HepG2 (cell line): Measurements from ENCODE around the gene FOXN3. TPM values are rescaled to one million over a fixed set of nuclear protein-coding genes. Genes with fewer than 3 reads are reported as not detected.
A peak's percentile ranks its signal among the peaks of the same experiment; 100 is the strongest.

ENCODE experiments used
- CBFB ChIP-seq: sonication (generic); formaldehyde crosslinking; IDR thresholded peaks from 2 replicates; pipeline ENCODE4 v1.4.0; 2020; ENCODE audit warnings: missing genetic modification reagents
- MBD4 ChIP-seq: IDR thresholded peaks from 2 replicates; pipeline ENCODE4 v1.6.1; 2012; ENCODE audit warnings: low read length, inconsistent platforms, borderline replicate concordance
- MEIS1 ChIP-seq: sonication (generic); formaldehyde crosslinking; IDR thresholded peaks from 2 replicates; pipeline ENCODE4 v1.9.0; 2021; ENCODE audit warnings: mild to moderate bottlenecking, missing genetic modification reagents, moderate library complexity, borderline replicate concordance
- NPAS2 ChIP-seq: sonication (generic); formaldehyde crosslinking; IDR thresholded peaks from 2 replicates; pipeline ENCODE4 v1.8.0; 2022; ENCODE audit warnings: mild to moderate bottlenecking, missing genetic modification reagents, borderline replicate concordance
- PCBP2 ChIP-seq: fragments of 200-400 bp; formaldehyde crosslinking; optimal IDR thresholded peaks from 2 replicates; pipeline ENCODE3; 2018; ENCODE audit warnings: low read length, low read depth; ENCODE audit not compliant: poor library complexity, severe bottlenecking
- POGZ ChIP-seq: sonication (generic); formaldehyde crosslinking; IDR thresholded peaks from 2 replicates; pipeline ENCODE4 v1.4.0; 2020; ENCODE audit warnings: mild to moderate bottlenecking, missing genetic modification reagents
- POLR2G ChIP-seq: fragments of 200-400 bp; formaldehyde crosslinking; IDR thresholded peaks from 2 replicates; pipeline ENCODE4 v1.6.1; 2018; ENCODE audit warnings: mild to moderate bottlenecking, low read depth, low read length, moderate library complexity
- SIX1 ChIP-seq: sonication (generic); formaldehyde crosslinking; IDR thresholded peaks from 2 replicates; pipeline ENCODE4 v1.4.0; 2020; ENCODE audit warnings: missing genetic modification reagents, borderline replicate concordance
- SP140L ChIP-seq: sonication (generic); formaldehyde crosslinking; IDR thresholded peaks from 2 replicates; pipeline ENCODE4 v1.4.0; 2020; ENCODE audit warnings: missing genetic modification reagents, borderline replicate concordance
- SP2 ChIP-seq: sonication (generic); formaldehyde crosslinking; IDR thresholded peaks from 2 replicates; pipeline ENCODE4 v1.5.1; 2020; ENCODE audit warnings: mild to moderate bottlenecking, missing genetic modification reagents
- ZNF605 ChIP-seq: sonication (generic); formaldehyde crosslinking; IDR thresholded peaks from 2 replicates; pipeline ENCODE4 v1.8.0; 2022; ENCODE audit warnings: mild to moderate bottlenecking, missing genetic modification reagents
- ZNF614 ChIP-seq: IDR thresholded peaks from 2 replicates; pipeline ENCODE4 v1.6.1; 2018; ENCODE audit warnings: missing biosample characterization, missing genetic modification reagents, inconsistent platforms, borderline replicate concordance
- polyA plus RNA-seq, 8 experiments: library from polyadenylated mRNA; depleted of rRNA in 3 of 8; stranded (reverse) in 7 of 8; unstranded in 1 of 8; fragments of >200 nt; fragmentation: Illumina TruSeq in 4 of 8; extraction: Trizol in 4 of 8; gene quantifications; 2 replicates each; pipeline versions ENCODE4 v1.2.1 to v1.2.3, GENCODE V29; 2011 to 2016; ENCODE audit warnings: low read depth in 4 of 8, missing spikeins in 1 of 8, mixed read lengths in 1 of 8; ENCODE audit not compliant: insufficient read depth in 1 of 8
- total RNA-seq, 5 experiments: library from RNA; depleted of rRNA; stranded (reverse); fragments of >200 nt; fragmentation: Illumina TruSeq; extraction: Trizol; gene quantifications; 2 replicates each; pipeline ENCODE4 v1.2.3, GENCODE V29; 2016; ENCODE audit warnings: low read depth in 1 of 5
- TF ChIP-seq, protein P1 (sequence below): sonication (generic); formaldehyde crosslinking; IDR thresholded peaks from 2 replicates; pipeline ENCODE4 v1.5.1; 2020; ENCODE audit warnings: missing genetic modification reagents, mild to moderate bottlenecking, borderline replicate concordance
- TF ChIP-seq, protein P2 (sequence below): sonication (generic); formaldehyde crosslinking; IDR thresholded peaks from 2 replicates; pipeline ENCODE4 v1.4.0; 2020; ENCODE audit warnings: missing genetic modification reagents
- TF ChIP-seq, protein P3 (sequence below): IDR thresholded peaks from 2 replicates; pipeline ENCODE4 v1.6.1; 2018; ENCODE audit warnings: missing genetic modification reagents, mild to moderate bottlenecking, missing compliant biosample characterization
- TF ChIP-seq, protein P4 (sequence below): sonication (generic); formaldehyde crosslinking; IDR thresholded peaks from 2 replicates; pipeline ENCODE4 v1.5.0; 2020; ENCODE audit warnings: missing genetic modification reagents
- TF ChIP-seq, protein P5 (sequence below), 2 experiments: sonication (generic) in 1 of 2; formaldehyde crosslinking in 1 of 2; IDR thresholded peaks; 2 replicates each; pipeline versions ENCODE4 v1.5.1 to v1.6.1; 2011 to 2020; ENCODE audit warnings: borderline replicate concordance in 1 of 2, low read depth in 1 of 2, low read length in 1 of 2, mild to moderate bottlenecking in 1 of 2, missing genetic modification reagents in 1 of 2, moderate library complexity in 1 of 2

The FOXN3 gene
- total and polyA plus RNA-seq, 2 of the 13 experiments (the other 11 are each of a cell fraction or from before 2014, with no cell fraction given): 32.4 to 70.2 TPM

DNA sequence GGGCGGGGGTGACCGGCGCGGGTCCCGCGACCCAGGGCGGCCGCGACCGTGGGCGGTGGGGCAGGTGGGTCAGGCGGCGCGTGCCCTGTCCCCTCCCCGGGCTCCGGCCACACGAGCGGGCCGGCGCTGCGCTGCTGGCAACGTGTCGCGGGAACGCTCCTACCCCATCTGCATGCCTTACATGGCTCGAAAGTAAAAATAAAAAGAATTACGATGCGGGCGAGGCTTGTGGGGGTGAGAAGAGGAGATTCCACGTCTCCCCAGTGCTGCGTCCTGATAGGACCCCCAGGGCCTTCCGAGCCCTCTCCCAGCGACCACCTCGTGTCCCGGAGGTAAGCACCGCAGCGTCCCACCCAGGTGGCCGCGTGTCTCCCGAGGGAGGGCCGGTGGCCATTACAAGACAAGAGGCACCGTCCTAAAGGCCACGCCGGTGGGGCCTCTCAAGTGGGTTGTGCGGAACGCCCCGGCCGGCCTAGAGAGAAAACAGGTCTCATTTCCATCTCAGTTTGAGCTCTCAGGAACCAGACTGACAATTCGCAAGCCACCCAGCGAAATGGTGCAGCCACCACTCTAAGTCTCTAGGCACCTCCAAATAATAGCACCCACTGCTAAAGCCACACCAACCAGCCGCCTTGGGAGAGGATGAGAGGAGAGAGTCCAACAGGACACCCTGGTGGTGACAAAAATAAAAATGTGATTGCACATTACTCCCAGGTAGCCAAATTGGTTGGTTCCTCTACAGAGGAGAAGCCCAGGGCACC lies 612 bp upstream of the FOXN3 start (continued):
- TF ChIP-seq, protein P1, sequence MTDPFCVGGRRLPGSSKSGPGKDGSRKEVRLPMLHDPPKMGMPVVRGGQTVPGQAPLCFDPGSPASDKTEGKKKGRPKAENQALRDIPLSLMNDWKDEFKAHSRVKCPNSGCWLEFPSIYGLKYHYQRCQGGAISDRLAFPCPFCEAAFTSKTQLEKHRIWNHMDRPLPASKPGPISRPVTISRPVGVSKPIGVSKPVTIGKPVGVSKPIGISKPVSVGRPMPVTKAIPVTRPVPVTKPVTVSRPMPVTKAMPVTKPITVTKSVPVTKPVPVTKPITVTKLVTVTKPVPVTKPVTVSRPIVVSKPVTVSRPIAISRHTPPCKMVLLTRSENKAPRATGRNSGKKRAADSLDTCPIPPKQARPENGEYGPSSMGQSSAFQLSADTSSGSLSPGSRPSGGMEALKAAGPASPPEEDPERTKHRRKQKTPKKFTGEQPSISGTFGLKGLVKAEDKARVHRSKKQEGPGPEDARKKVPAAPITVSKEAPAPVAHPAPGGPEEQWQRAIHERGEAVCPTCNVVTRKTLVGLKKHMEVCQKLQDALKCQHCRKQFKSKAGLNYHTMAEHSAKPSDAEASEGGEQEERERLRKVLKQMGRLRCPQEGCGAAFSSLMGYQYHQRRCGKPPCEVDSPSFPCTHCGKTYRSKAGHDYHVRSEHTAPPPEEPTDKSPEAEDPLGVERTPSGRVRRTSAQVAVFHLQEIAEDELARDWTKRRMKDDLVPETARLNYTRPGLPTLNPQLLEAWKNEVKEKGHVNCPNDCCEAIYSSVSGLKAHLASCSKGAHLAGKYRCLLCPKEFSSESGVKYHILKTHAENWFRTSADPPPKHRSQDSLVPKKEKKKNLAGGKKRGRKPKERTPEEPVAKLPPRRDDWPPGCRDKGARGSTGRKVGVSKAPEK (CRISPR knock-in tag): 0 out of 2 replicates have a peak, but pooled peaks have one; percentile 17
- TF ChIP-seq PCBP2: no peak
- TF ChIP-seq, protein P2, sequence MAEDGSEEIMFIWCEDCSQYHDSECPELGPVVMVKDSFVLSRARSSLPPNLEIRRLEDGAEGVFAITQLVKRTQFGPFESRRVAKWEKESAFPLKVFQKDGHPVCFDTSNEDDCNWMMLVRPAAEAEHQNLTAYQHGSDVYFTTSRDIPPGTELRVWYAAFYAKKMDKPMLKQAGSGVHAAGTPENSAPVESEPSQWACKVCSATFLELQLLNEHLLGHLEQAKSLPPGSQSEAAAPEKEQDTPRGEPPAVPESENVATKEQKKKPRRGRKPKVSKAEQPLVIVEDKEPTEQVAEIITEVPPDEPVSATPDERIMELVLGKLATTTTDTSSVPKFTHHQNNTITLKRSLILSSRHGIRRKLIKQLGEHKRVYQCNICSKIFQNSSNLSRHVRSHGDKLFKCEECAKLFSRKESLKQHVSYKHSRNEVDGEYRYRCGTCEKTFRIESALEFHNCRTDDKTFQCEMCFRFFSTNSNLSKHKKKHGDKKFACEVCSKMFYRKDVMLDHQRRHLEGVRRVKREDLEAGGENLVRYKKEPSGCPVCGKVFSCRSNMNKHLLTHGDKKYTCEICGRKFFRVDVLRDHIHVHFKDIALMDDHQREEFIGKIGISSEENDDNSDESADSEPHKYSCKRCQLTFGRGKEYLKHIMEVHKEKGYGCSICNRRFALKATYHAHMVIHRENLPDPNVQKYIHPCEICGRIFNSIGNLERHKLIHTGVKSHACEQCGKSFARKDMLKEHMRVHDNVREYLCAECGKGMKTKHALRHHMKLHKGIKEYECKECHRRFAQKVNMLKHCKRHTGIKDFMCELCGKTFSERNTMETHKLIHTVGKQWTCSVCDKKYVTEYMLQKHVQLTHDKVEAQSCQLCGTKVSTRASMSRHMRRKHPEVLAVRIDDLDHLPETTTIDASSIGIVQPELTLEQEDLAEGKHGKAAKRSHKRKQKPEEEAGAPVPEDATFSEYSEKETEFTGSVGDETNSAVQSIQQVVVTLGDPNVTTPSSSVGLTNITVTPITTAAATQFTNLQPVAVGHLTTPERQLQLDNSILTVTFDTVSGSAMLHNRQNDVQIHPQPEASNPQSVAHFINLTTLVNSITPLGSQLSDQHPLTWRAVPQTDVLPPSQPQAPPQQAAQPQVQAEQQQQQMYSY (CRISPR knock-in tag): peak; percentile 90
- TF ChIP-seq ZNF614 (CRISPR knock-in tag): no peak
- no peak for TF ChIP-seq SP2 (CRISPR knock-in tag)
- TF ChIP-seq, protein P3, sequence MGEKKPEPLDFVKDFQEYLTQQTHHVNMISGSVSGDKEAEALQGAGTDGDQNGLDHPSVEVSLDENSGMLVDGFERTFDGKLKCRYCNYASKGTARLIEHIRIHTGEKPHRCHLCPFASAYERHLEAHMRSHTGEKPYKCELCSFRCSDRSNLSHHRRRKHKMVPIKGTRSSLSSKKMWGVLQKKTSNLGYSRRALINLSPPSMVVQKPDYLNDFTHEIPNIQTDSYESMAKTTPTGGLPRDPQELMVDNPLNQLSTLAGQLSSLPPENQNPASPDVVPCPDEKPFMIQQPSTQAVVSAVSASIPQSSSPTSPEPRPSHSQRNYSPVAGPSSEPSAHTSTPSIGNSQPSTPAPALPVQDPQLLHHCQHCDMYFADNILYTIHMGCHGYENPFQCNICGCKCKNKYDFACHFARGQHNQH (CRISPR knock-in tag): 0 out of 2 replicates have a peak, but pooled peaks have one; percentile 35
- TF ChIP-seq MEIS1 (CRISPR knock-in tag): no peak
- no peak for TF ChIP-seq NPAS2
- no peak for TF ChIP-seq CBFB (CRISPR knock-in tag)
- TF ChIP-seq, protein P4, sequence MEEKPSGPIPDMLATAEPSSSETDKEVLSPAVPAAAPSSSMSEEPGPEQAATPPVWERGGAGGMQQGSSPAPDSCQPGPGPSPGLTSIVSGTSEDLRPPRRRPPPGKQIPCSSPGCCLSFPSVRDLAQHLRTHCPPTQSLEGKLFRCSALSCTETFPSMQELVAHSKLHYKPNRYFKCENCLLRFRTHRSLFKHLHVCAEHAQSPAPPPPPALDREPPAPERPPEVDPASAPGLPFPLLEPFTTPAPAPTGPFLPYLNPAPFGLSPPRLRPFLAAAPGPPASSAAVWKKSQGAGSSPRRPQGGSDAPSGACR (CRISPR knock-in tag): no peak
- 0 out of 2 replicates have a peak, but pooled peaks have one; percentile 12 for TF ChIP-seq POGZ (CRISPR knock-in tag)
- peak; percentile 64; the same call in 1 of the 2 replicates for TF ChIP-seq POLR2G
- TF ChIP-seq SP140L (CRISPR knock-in tag): no peak
- TF ChIP-seq ZNF605: no peak
- TF ChIP-seq MBD4: no peak
- TF ChIP-seq, protein P5, sequence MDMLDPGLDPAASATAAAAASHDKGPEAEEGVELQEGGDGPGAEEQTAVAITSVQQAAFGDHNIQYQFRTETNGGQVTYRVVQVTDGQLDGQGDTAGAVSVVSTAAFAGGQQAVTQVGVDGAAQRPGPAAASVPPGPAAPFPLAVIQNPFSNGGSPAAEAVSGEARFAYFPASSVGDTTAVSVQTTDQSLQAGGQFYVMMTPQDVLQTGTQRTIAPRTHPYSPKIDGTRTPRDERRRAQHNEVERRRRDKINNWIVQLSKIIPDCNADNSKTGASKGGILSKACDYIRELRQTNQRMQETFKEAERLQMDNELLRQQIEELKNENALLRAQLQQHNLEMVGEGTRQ (IDR thresholded peaks at IDR 0.05; ENCODE audit: low read depth, low read length): no peak
- TF ChIP-seq, protein P5 (CRISPR knock-in tag; IDR thresholded peaks at IDR 0.05; ENCODE audit: borderline replicate concordance): peak; percentile 38; the same call in 1 of the 2 replicates
- no peak for TF ChIP-seq SIX1 (CRISPR knock-in tag)
